NB4 (cell line): ENCODE results near the gene ERN2.

Experiments
- CTCF ChIP-seq: IDR thresholded peaks from one replicate; pipeline ENCODE4 v1.5.1; 2012; ENCODE audit warnings: low read depth, low read length
- MYC ChIP-seq: IDR thresholded peaks from 2 replicates; pipeline ENCODE4 v1.6.1; 2011; ENCODE audit warnings: low read depth, low read length
- POLR2A ChIP-seq: IDR thresholded peaks from 2 replicates; pipeline ENCODE4 v1.6.1; 2011; ENCODE audit warnings: mild to moderate bottlenecking; ENCODE audit not compliant: insufficient read length; ENCODE audit errors: extremely low read depth

GRCh38 chr16:23700093-23700492, 12.9 kb downstream of the ERN2 start:
- TF ChIP-seq CTCF (no peak), POLR2A (no peak), MYC (no peak)
